Stomach (tissue), 4 donors: ENCODE measurements around the gene TMEM179.

Experiments used
- CTCF ChIP-seq, 7 experiments: fragments of 450-650 bp in 4 of 7; fragments of 200-600 bp in 3 of 7; sonication (generic) in 3 of 7; IDR thresholded peaks; one replicate each; pipeline ENCODE4 v1.5.1; 2016 to 2019; ENCODE audit warnings: antibody characterized with exemption in 7 of 7, control low read depth in 2 of 7, mild to moderate bottlenecking in 1 of 7
- EP300 ChIP-seq: sonication (generic); formaldehyde crosslinking; IDR thresholded peaks from one replicate; pipeline ENCODE4 v1.6.1; 2017; ENCODE audit warnings: antibody characterized with exemption
- POLR2A ChIP-seq, 4 donors: fragments of 450-650 bp; IDR thresholded peaks; one replicate each; pipeline ENCODE4 v1.6.1; 2016; ENCODE audit warnings: antibody characterized with exemption in 4 of 4, control low read depth in 2 of 4, mild to moderate bottlenecking in 1 of 4, moderate library complexity in 1 of 4
- POLR2AphosphoS5 ChIP-seq, 3 donors: sonication (generic); formaldehyde crosslinking; IDR thresholded peaks; one replicate each; pipeline ENCODE4 v1.6.1; 2016; ENCODE audit warnings: antibody characterized with exemption in 3 of 3

GRCh38 chr14:104600805-104601204 lies 3.8 kb downstream of the TMEM179 start:
- no peak for TF ChIP-seq CTCF (IDR thresholded peaks at IDR 0.05)
- TF ChIP-seq POLR2A (IDR thresholded peaks at IDR 0.05), result no peak
- TF ChIP-seq EP300, result no peak
- TF ChIP-seq POLR2AphosphoS5 (IDR thresholded peaks at IDR 0.05), result no peak
